ENCODE measurements around the gene NIPAL3.
"Not testable (repeated sequence)": the region's sequence is repeated elsewhere in the genome, so short reads cannot be mapped to it uniquely, and the experiment has no call there.

The NIPAL3 gene

GRCh38 chr1:24489674-24490073 lies 74.1 kb downstream of the NIPAL3 start:
- no peak for DNase-seq (ENCODE audit: low spot score)

GRCh38 chr1:24490101-24490781 lies 74.6 kb downstream of the NIPAL3 start:
- DNase-seq (ENCODE audit: low spot score), result no peak

GRCh38 chr1:24491577-24492360 lies 76.2 kb downstream of the NIPAL3 start:
- DNase-seq (ENCODE audit: low spot score), result no peak

GRCh38 chr1:24492935-24493334 lies 77.3 kb downstream of the NIPAL3 start:
- not testable (repeated sequence) for DNase-seq (ENCODE audit: low spot score)

- no peak for DNase-seq (ENCODE audit: low spot score)
Measured at GRCh38 chr1:24493785-24494184, 78.2 kb downstream of the NIPAL3 start.

GRCh38 chr1:24498589-24498988 lies 83.0 kb downstream of the NIPAL3 start:
- no peak for DNase-seq (ENCODE audit: low spot score)

- no peak for DNase-seq (ENCODE audit: low spot score)
Measured at GRCh38 chr1:24500448-24501048, 84.9 kb downstream of the NIPAL3 start.

- no peak for DNase-seq (ENCODE audit: low spot score)
Measured at GRCh38 chr1:24501371-24502064, 85.9 kb downstream of the NIPAL3 start.

GRCh38 chr1:24502065-24502708 lies 86.6 kb downstream of the NIPAL3 start:
- DNase-seq (ENCODE audit: low spot score), result peak; percentile 60

GRCh38 chr1:24502709-24503058 lies 87.1 kb downstream of the NIPAL3 start, which contains the start of gene RCAN3:
Gene RCAN3, plus strand, starts transcription at chr1:24502836. Its CDS starts 11,537 bp downstream, at chr1:24514373.
- DNase-seq (ENCODE audit: low spot score), result peak; percentile 91

GRCh38 chr1:24503059-24503751 lies 87.6 kb downstream of the NIPAL3 start:
- no peak for DNase-seq (ENCODE audit: low spot score)

- no peak for DNase-seq (ENCODE audit: low spot score)
Measured at GRCh38 chr1:24503870-24504523, 88.4 kb downstream of the NIPAL3 start.

- DNase-seq (ENCODE audit: low spot score), result no peak
Measured at GRCh38 chr1:24504560-24504959, 89.0 kb downstream of the NIPAL3 start.

- no peak for DNase-seq (ENCODE audit: low spot score)
Measured at GRCh38 chr1:24505816-24506215, 90.2 kb downstream of the NIPAL3 start.

- DNase-seq (ENCODE audit: low spot score), result no peak
Measured at GRCh38 chr1:24506691-24507381, 91.2 kb downstream of the NIPAL3 start.

- no peak for DNase-seq (ENCODE audit: low spot score)
Measured at GRCh38 chr1:24507405-24507804, 91.8 kb downstream of the NIPAL3 start.

- DNase-seq (ENCODE audit: low spot score), result no peak
Measured at GRCh38 chr1:24508911-24509310, 93.3 kb downstream of the NIPAL3 start.

- no peak for DNase-seq (ENCODE audit: low spot score)
Measured at GRCh38 chr1:24513706-24514105, 98.1 kb downstream of the NIPAL3 start.

GRCh38 chr1:24514946-24515345 lies 99.3 kb downstream of the NIPAL3 start:
- no peak for DNase-seq (ENCODE audit: low spot score)

- not testable (repeated sequence) for DNase-seq (ENCODE audit: low spot score)
Measured at GRCh38 chr1:24515671-24516209, 100.1 kb downstream of the NIPAL3 start.

All from D341Med (cell line).